Osteoblast (primary cell): Measurements from ENCODE around the gene POMZP3. TPM values are rescaled to one million over a fixed set of nuclear protein-coding genes. Genes with fewer than 3 reads are reported as not detected.
"Not testable (repeated sequence)": the region's sequence is repeated elsewhere in the genome, so short reads cannot be mapped to it uniquely, and the experiment has no call there.

Experiments used
- DNase-seq: peaks from one replicate; pipeline ENCODE4 v3.0.0; 2011; ENCODE audit warnings: low spot score, mixed read lengths; ENCODE audit not compliant: insufficient read length; ENCODE audit errors: missing footprints
- H2AFZ ChIP-seq: 2 replicates; pipeline ENCODE4 v1.6.0; 2011; ENCODE audit warnings: mild to moderate bottlenecking, low read length
- H3K27ac ChIP-seq: 2 replicates; pipeline ENCODE4 v1.5.1; 2011; ENCODE audit warnings: mild to moderate bottlenecking, low read depth, low read length, moderate library complexity
- H3K27me3 ChIP-seq: 2 replicates; pipeline ENCODE4 v1.6.0; 2012; ENCODE audit warnings: mild to moderate bottlenecking, control low read depth, inconsistent platforms, low read length, moderate library complexity; ENCODE audit not compliant: insufficient read depth
- H3K36me3 ChIP-seq: 2 replicates; pipeline ENCODE4 v1.5.1; 2011; ENCODE audit warnings: mild to moderate bottlenecking, low read length, control low read depth, moderate library complexity; ENCODE audit not compliant: insufficient read depth
- H3K4me1 ChIP-seq: 2 replicates; pipeline ENCODE4 v1.5.1; 2011; ENCODE audit warnings: mild to moderate bottlenecking, low read length, control low read depth, moderate library complexity; ENCODE audit not compliant: insufficient read depth
- H3K4me2 ChIP-seq: 2 replicates; pipeline ENCODE4 v1.6.0; 2011; ENCODE audit warnings: mild to moderate bottlenecking, low read length; ENCODE audit not compliant: insufficient read depth
- H3K4me3 ChIP-seq: fragments of 200-600 bp; sonication (generic); 3 replicates; pipeline ENCODE4 v1.5.1; 2012; ENCODE audit warnings: mild to moderate bottlenecking, low read length, inconsistent platforms; ENCODE audit not compliant: insufficient read depth
- H3K79me2 ChIP-seq: 2 replicates; pipeline ENCODE4 v1.6.0; 2012; ENCODE audit warnings: mild to moderate bottlenecking, low read length, control low read depth, inconsistent platforms; ENCODE audit not compliant: insufficient read depth
- H3K9me3 ChIP-seq: 2 replicates; pipeline ENCODE4 v1.5.1; 2011; ENCODE audit warnings: low read depth, low read length, control low read depth
- H4K20me1 ChIP-seq: 2 replicates; pipeline ENCODE4 v1.6.0; 2012; ENCODE audit warnings: mild to moderate bottlenecking, low read length, control low read depth; ENCODE audit not compliant: insufficient read depth
- total RNA-seq: library from RNA; depleted of rRNA; stranded (reverse); fragments of >200 nt; gene quantifications from 2 replicates; pipeline ENCODE4 v1.2.3, GENCODE V29; 2012

POMZP3 gene
- total RNA-seq, 1 donor: 2.5 TPM

- H3K27ac ChIP-seq, H3K4me2 ChIP-seq, H3K27me3 ChIP-seq, H4K20me1 ChIP-seq, H2AFZ ChIP-seq, H3K79me2 ChIP-seq, H3K36me3 ChIP-seq, H3K4me1 ChIP-seq, H3K9me3 ChIP-seq, DNase-seq, H3K4me3 ChIP-seq: not testable (repeated sequence)
Measured at GRCh38 chr7:76600650-76601049, 26.4 kb downstream of the POMZP3 start.

GRCh38 chr7:76600116-76600482 is 27.0 kb downstream of the POMZP3 start:
- not testable (repeated sequence) for H3K4me3 ChIP-seq, H3K9me3 ChIP-seq, DNase-seq, H2AFZ ChIP-seq, H4K20me1 ChIP-seq, H3K4me1 ChIP-seq, H3K79me2 ChIP-seq, H3K36me3 ChIP-seq, H3K27me3 ChIP-seq, H3K4me2 ChIP-seq, H3K27ac ChIP-seq

GRCh38 chr7:76598590-76599264 is 28.4 kb downstream of the POMZP3 start:
- H3K4me1 ChIP-seq, H3K4me2 ChIP-seq, H3K79me2 ChIP-seq, H2AFZ ChIP-seq, H4K20me1 ChIP-seq, H3K36me3 ChIP-seq, H3K4me3 ChIP-seq, H3K9me3 ChIP-seq, H3K27me3 ChIP-seq, DNase-seq, H3K27ac ChIP-seq: not testable (repeated sequence)

- H3K79me2 ChIP-seq, DNase-seq, H4K20me1 ChIP-seq, H3K27ac ChIP-seq, H3K9me3 ChIP-seq, H3K4me2 ChIP-seq, H3K27me3 ChIP-seq, H3K4me3 ChIP-seq, H3K36me3 ChIP-seq, H3K4me1 ChIP-seq, H2AFZ ChIP-seq: not testable (repeated sequence)
Measured at GRCh38 chr7:76597288-76597687, 29.8 kb downstream of the POMZP3 start.

GRCh38 chr7:76592694-76593093 is 34.4 kb downstream of the POMZP3 start:
- H3K79me2 ChIP-seq: peaks cover 22% of the 10 kb centered on the region
- H3K4me3 ChIP-seq, H3K9me3 ChIP-seq, H3K4me2 ChIP-seq, H4K20me1 ChIP-seq, DNase-seq, H2AFZ ChIP-seq, H3K27me3 ChIP-seq, H3K4me1 ChIP-seq, H3K27ac ChIP-seq, H3K36me3 ChIP-seq: not testable (repeated sequence)

GRCh38 chr7:76591602-76592304 is 35.3 kb downstream of the POMZP3 start:
- H4K20me1 ChIP-seq, H3K4me2 ChIP-seq, H3K36me3 ChIP-seq, H3K4me3 ChIP-seq, H3K27me3 ChIP-seq, H3K27ac ChIP-seq, H3K9me3 ChIP-seq, DNase-seq, H2AFZ ChIP-seq: not testable (repeated sequence)
- Histone ChIP-seq H3K79me2 (peaks cover 26% of the 10 kb centered on the region), H3K4me1 (peaks cover 11% of the 10 kb centered on the region)

- not testable (repeated sequence) for H3K27ac ChIP-seq, H3K36me3 ChIP-seq, H3K9me3 ChIP-seq, H3K4me2 ChIP-seq, DNase-seq, H3K4me3 ChIP-seq, H3K27me3 ChIP-seq, H2AFZ ChIP-seq, H4K20me1 ChIP-seq
- H3K4me1 ChIP-seq: peaks cover 12% of the 10 kb centered on the region
- peaks cover 33% of the 10 kb centered on the region for H3K79me2 ChIP-seq
Measured at GRCh38 chr7:76591033-76591432, 36.0 kb downstream of the POMZP3 start.

GRCh38 chr7:76588586-76588985 is 38.5 kb downstream of the POMZP3 start:
- Histone ChIP-seq H3K79me2 (peaks cover 43% of the 10 kb centered on the region), H3K4me1 (peaks cover 19% of the 10 kb centered on the region)
- not testable (repeated sequence) for DNase-seq, H4K20me1 ChIP-seq, H3K36me3 ChIP-seq, H2AFZ ChIP-seq, H3K4me2 ChIP-seq, H3K4me3 ChIP-seq, H3K27ac ChIP-seq, H3K27me3 ChIP-seq, H3K9me3 ChIP-seq
